ENCODE measurements around the gene REXO4. TPM values are rescaled to one million over a fixed set of nuclear protein-coding genes. Genes with fewer than 3 reads are reported as not detected.

REXO4 gene
- total and polyA plus RNA-seq, 9 of the 15 experiments (the other 6 are each of a cell fraction or from before 2014, with no cell fraction given), result 3.4 to 72.9 (median 31.1) TPM

DNA sequence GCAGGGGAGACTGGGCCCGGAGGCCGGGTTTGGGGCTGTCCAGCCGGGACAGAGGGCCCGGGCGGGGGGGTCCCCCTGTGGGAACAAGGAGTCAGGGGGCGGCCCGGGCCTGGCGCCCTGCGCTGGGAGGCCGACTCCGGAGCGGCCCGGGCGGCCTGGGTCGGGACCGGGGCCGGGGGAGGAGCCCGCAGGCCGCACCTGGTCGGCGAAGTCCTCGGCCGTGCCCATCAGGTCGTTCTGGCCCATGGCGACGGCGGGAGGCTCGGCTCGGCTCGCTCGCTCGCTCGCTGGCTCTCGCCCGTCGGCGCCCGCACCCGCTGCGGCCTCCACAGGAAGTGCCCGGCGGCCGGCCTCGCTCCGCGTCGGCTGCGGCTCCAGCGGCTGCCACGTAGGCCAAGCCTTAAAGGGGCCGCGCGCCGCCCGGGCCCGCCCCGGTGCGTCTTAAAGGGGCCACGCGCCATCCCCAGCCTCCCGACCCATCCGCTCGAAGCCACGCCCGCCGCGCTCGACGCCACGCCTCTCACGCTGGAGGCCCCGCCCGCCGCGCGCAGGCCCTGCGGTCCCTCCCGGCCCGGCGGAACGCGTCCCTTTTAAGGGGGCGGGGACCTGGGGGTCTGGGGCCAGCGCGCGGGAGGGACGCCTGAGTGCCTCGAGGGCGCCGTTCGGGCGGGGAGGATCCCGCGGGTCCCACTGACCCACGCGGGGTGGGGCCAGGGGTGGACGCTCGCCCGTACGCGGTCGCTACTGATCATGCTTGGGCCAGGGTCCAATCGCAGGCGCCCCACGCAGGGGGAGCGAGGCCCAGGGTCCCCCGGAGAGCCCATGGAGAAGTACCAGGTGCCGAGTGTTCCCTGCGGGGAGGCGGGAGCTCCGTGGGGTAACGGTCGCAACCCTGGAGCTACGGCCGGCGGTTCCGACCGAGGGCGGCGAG lies 41.8 kb downstream of the REXO4 start, which contains the start of the genes STKLD1 and SURF4 (continued):
- TF ChIP-seq CCAR2 (IDR thresholded peaks at IDR 0.05; ENCODE audit: low read depth, low read length), result no peak
- no peak for TF ChIP-seq ARID2 (IDR thresholded peaks at IDR 0.05)
- TF ChIP-seq ZNF134 (CRISPR knock-in tag; conservative IDR thresholded peaks at IDR 0.05), result no peak
- TF ChIP-seq RAD21 (CRISPR knock-in tag; conservative IDR thresholded peaks at IDR 0.05 in 1 of 2, IDR thresholded peaks at IDR 0.05 in 1 of 2), result no peak
- TF ChIP-seq ETV1 (tag; conservative IDR thresholded peaks at IDR 0.05; ENCODE audit: low read depth), result no peak
- TF ChIP-seq, protein P1, sequence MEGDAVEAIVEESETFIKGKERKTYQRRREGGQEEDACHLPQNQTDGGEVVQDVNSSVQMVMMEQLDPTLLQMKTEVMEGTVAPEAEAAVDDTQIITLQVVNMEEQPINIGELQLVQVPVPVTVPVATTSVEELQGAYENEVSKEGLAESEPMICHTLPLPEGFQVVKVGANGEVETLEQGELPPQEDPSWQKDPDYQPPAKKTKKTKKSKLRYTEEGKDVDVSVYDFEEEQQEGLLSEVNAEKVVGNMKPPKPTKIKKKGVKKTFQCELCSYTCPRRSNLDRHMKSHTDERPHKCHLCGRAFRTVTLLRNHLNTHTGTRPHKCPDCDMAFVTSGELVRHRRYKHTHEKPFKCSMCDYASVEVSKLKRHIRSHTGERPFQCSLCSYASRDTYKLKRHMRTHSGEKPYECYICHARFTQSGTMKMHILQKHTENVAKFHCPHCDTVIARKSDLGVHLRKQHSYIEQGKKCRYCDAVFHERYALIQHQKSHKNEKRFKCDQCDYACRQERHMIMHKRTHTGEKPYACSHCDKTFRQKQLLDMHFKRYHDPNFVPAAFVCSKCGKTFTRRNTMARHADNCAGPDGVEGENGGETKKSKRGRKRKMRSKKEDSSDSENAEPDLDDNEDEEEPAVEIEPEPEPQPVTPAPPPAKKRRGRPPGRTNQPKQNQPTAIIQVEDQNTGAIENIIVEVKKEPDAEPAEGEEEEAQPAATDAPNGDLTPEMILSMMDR (IDR thresholded peaks at IDR 0.05 in 2 of 3, conservative IDR thresholded peaks at IDR 0.05 in 1 of 3; ENCODE audit: insufficient read depth in 2 of 3, low read depth in 1 of 3, low read length in 3 of 3), result no peak; a peak in 1 of 6 replicates
- no peak for TF ChIP-seq TRIM28 (IDR thresholded peaks at IDR 0.05)
- TF ChIP-seq ZFP36 (IDR thresholded peaks at IDR 0.05; ENCODE audit: low read depth, low read length, partially characterized antibody), result no peak
- no peak for TF ChIP-seq NFYB (IDR thresholded peaks at IDR 0.05; ENCODE audit: extremely low read depth, insufficient read length)
- TF ChIP-seq MEIS2 (IDR thresholded peaks at IDR 0.05; ENCODE audit: partially characterized antibody), result no peak
- TF ChIP-seq ZNF431 (CRISPR knock-in tag; IDR thresholded peaks at IDR 0.05), result peak; percentile 88
- TF ChIP-seq MBD2 (IDR thresholded peaks at IDR 0.05; ENCODE audit: borderline replicate concordance, low read depth), result no peak
- TF ChIP-seq, protein P2, sequence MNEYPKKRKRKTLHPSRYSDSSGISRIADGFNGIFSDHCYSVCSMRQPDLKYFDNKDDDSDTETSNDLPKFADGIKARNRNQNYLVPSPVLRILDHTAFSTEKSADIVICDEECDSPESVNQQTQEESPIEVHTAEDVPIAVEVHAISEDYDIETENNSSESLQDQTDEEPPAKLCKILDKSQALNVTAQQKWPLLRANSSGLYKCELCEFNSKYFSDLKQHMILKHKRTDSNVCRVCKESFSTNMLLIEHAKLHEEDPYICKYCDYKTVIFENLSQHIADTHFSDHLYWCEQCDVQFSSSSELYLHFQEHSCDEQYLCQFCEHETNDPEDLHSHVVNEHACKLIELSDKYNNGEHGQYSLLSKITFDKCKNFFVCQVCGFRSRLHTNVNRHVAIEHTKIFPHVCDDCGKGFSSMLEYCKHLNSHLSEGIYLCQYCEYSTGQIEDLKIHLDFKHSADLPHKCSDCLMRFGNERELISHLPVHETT (CRISPR knock-in tag; conservative IDR thresholded peaks at IDR 0.05 in 1 of 2, IDR thresholded peaks at IDR 0.05 in 1 of 2), result peak; percentile 12 to 71; a peak in 3 of 4 replicates
- TF ChIP-seq NUFIP1 (IDR thresholded peaks at IDR 0.05; ENCODE audit: partially characterized antibody), result no peak
- no peak for TF ChIP-seq NR1H2 (CRISPR knock-in tag; IDR thresholded peaks at IDR 0.05)
- TF ChIP-seq TAF1 (IDR thresholded peaks at IDR 0.05; ENCODE audit: control insufficient read depth, extremely low read depth, insufficient read depth, low read length, severe bottlenecking), result peak; percentile 93
- TF ChIP-seq ZNF778 (CRISPR knock-in tag; IDR thresholded peaks at IDR 0.05), result no peak
- no peak for TF ChIP-seq NR2C1 (IDR thresholded peaks at IDR 0.05)
- TF ChIP-seq NR2C1 (tag; IDR thresholded peaks at IDR 0.05), result no peak
- TF ChIP-seq MTA1 (IDR thresholded peaks at IDR 0.05; ENCODE audit: borderline replicate concordance), result no peak
- TF ChIP-seq, protein P3, sequence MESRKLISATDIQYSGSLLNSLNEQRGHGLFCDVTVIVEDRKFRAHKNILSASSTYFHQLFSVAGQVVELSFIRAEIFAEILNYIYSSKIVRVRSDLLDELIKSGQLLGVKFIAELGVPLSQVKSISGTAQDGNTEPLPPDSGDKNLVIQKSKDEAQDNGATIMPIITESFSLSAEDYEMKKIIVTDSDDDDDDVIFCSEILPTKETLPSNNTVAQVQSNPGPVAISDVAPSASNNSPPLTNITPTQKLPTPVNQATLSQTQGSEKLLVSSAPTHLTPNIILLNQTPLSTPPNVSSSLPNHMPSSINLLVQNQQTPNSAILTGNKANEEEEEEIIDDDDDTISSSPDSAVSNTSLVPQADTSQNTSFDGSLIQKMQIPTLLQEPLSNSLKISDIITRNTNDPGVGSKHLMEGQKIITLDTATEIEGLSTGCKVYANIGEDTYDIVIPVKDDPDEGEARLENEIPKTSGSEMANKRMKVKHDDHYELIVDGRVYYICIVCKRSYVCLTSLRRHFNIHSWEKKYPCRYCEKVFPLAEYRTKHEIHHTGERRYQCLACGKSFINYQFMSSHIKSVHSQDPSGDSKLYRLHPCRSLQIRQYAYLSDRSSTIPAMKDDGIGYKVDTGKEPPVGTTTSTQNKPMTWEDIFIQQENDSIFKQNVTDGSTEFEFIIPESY (CRISPR knock-in tag; IDR thresholded peaks at IDR 0.05), result peak; percentile 94
- no peak for TF ChIP-seq MEF2A (IDR thresholded peaks at IDR 0.05; ENCODE audit: control insufficient read depth, low read depth, low read length)
